Vagina (tissue), 2 donors: ENCODE results near the gene TSTD1.

Experiments used
- CTCF ChIP-seq, 3 experiments: fragments of 450-650 bp in 2 of 3; fragments of 200-600 bp in 1 of 3; sonication (generic) in 1 of 3; IDR thresholded peaks; one replicate each; pipeline ENCODE4 v1.5.1; 2017 to 2019; ENCODE audit warnings: antibody characterized with exemption in 3 of 3, mild to moderate bottlenecking in 2 of 3, moderate library complexity in 2 of 3
- POLR2AphosphoS5 ChIP-seq, 2 donors: sonication (generic); formaldehyde crosslinking; IDR thresholded peaks; one replicate each; pipeline ENCODE4 v1.9.0; 2017; ENCODE audit warnings: antibody characterized with exemption in 2 of 2, mild to moderate bottlenecking in 2 of 2, low read depth in 1 of 2; ENCODE audit not compliant: insufficient read depth in 1 of 2

GRCh38 chr1:161019751-161020495 lies 18.8 kb downstream of the TSTD1 start:
- TF ChIP-seq CTCF (IDR thresholded peaks at IDR 0.05) (no peak), POLR2AphosphoS5 (IDR thresholded peaks at IDR 0.05; ENCODE audit: insufficient read depth in 1 of 2, low read depth in 1 of 2) (peak in 1 of 2 donors; percentile 58)
